IMR-90 (cell line): ENCODE data around the gene DENND1B. TPM values are rescaled to one million over a fixed set of nuclear protein-coding genes. Genes with fewer than 3 reads are reported as not detected.

Experiments used
- ATAC-seq: fragments of 200-7000 bp; cut with Tn5 transposase; 2 replicates; pipeline ENCODE4 v1.9.1; 2020; ENCODE audit warnings: low read depth, mild to moderate bottlenecking, moderate library complexity
- BruUV-seq: library from RNA; stranded (reverse); fragments of 400-500 nt; replicated peaks from 2 replicates; lab custom pipeline; 2021; lab: Mats Ljungman, UMichigan
- CTCF ChIA-PET: fragments of 300-600 bp; formaldehyde crosslinking; extraction: SDS; loops from one replicate; lab custom pipeline; 2021; ENCODE audit warnings: antibody characterized with exemption; lab: Yijun Ruan, JAX
- POLR2A ChIA-PET: fragments of 300-600 bp; sonication (Branson Sonifier 250); formaldehyde crosslinking; loops from one replicate; lab custom pipeline; 2022; ENCODE audit warnings: antibody characterized with exemption; ENCODE audit not compliant: unreplicated experiment; lab: Charles Lee
- DNase-seq: peaks from one replicate; pipeline ENCODE4 v3.0.0; 2013
- H2AFZ ChIP-seq: replicated peaks from 2 replicates; pipeline ENCODE3; 2013; ENCODE audit warnings: low read length, mild to moderate bottlenecking; ENCODE audit not compliant: poor library complexity
- H2AK5ac ChIP-seq: 2 replicates; pipeline ENCODE4 v1.6.1; 2013; ENCODE audit warnings: low read depth, low read length, inconsistent platforms
- H2AK9ac ChIP-seq: replicated peaks from 2 replicates; pipeline ENCODE3; 2013; ENCODE audit warnings: mild to moderate bottlenecking, low read depth, low read length, moderate library complexity; ENCODE audit not compliant: poor library complexity
- H2BK120ac ChIP-seq: 2 replicates; pipeline ENCODE4 v1.6.1; 2013; ENCODE audit warnings: low read depth, low read length, inconsistent platforms
- H2BK15ac ChIP-seq: 3 replicates; pipeline ENCODE4 v1.6.1; 2013; ENCODE audit warnings: low read depth, low read length, inconsistent platforms
- H2BK20ac ChIP-seq: 2 replicates; pipeline ENCODE4 v1.6.1; 2013; ENCODE audit warnings: low read depth, mild to moderate bottlenecking, inconsistent platforms, low read length, moderate library complexity
- H2BK5ac ChIP-seq: 2 replicates; pipeline ENCODE4 v1.6.1; 2013; ENCODE audit warnings: mild to moderate bottlenecking, low read depth, low read length, inconsistent platforms; ENCODE audit not compliant: poor library complexity, severe bottlenecking
- H3K14ac ChIP-seq: replicated peaks from 2 replicates; pipeline ENCODE4 v1.6.1; 2013; ENCODE audit warnings: low read depth, low read length, inconsistent platforms
- H3K18ac ChIP-seq: 2 replicates; pipeline ENCODE4 v1.6.1; 2013; ENCODE audit warnings: low read depth, low read length, control low read depth
- H3K23ac ChIP-seq: 2 replicates; pipeline ENCODE4 v1.6.1; 2013; ENCODE audit warnings: low read depth, low read length, inconsistent platforms
- H3K27ac ChIP-seq: 2 replicates; pipeline ENCODE4 v1.5.1; 2013; ENCODE audit warnings: mild to moderate bottlenecking, control low read depth, low read length; ENCODE audit not compliant: insufficient read depth
- H3K27me3 ChIP-seq: 2 replicates; pipeline ENCODE4 v1.6.1; 2013; ENCODE audit warnings: low read length; ENCODE audit not compliant: control insufficient read depth, insufficient read depth
- H3K36me3 ChIP-seq: 2 replicates; pipeline ENCODE4 v1.6.1; 2013; ENCODE audit warnings: low read length, mixed read lengths; ENCODE audit not compliant: control insufficient read depth, insufficient read depth
- H3K4ac ChIP-seq: 2 replicates; pipeline ENCODE4 v1.6.1; 2013; ENCODE audit warnings: low read depth, low read length, inconsistent platforms
- H3K4me1 ChIP-seq: 2 replicates; pipeline ENCODE4 v1.6.1; 2013; ENCODE audit warnings: low read length, mixed read lengths; ENCODE audit not compliant: control insufficient read depth, insufficient read depth
- H3K4me2 ChIP-seq: 2 replicates; pipeline ENCODE4 v1.6.1; 2013; ENCODE audit warnings: low read depth, mild to moderate bottlenecking, control low read depth, low read length, moderate library complexity
- H3K4me3 ChIP-seq: 2 replicates; pipeline ENCODE4 v1.5.1; 2013; ENCODE audit warnings: low read depth, mild to moderate bottlenecking, control low read depth, low read length, moderate library complexity; ENCODE audit not compliant: insufficient read depth
- H3K56ac ChIP-seq: 2 replicates; pipeline ENCODE4 v1.6.1; 2013; ENCODE audit warnings: low read length, inconsistent platforms; ENCODE audit not compliant: insufficient read depth; ENCODE audit errors: extremely low read depth
- H3K79me1 ChIP-seq, 2 experiments: 2 replicates each; pipeline ENCODE4 v1.6.1; 2013; ENCODE audit warnings: low read length in 2 of 2, inconsistent platforms in 1 of 2, low read depth in 1 of 2
- H3K9ac ChIP-seq: 2 replicates; pipeline ENCODE4 v1.6.1; 2013; ENCODE audit warnings: low read depth, low read length, control low read depth
- H3K9me1 ChIP-seq: 2 replicates; pipeline ENCODE4 v1.6.1; 2013; ENCODE audit warnings: low read length, inconsistent platforms; ENCODE audit not compliant: insufficient read depth
- H3K9me3 ChIP-seq: 2 replicates; pipeline ENCODE4 v1.6.1; 2013; ENCODE audit warnings: low read length; ENCODE audit not compliant: control insufficient read depth, insufficient read depth
- H4K20me1 ChIP-seq: 2 replicates; pipeline ENCODE4 v1.6.1; 2013; ENCODE audit warnings: low read length, inconsistent platforms; ENCODE audit not compliant: insufficient read depth
- H4K5ac ChIP-seq: 2 replicates; pipeline ENCODE4 v1.6.1; 2013; ENCODE audit warnings: mild to moderate bottlenecking, low read depth, low read length, control low read depth
- H4K8ac ChIP-seq, 2 experiments: 2 replicates each; pipeline ENCODE4 v1.6.1; 2013; ENCODE audit warnings: low read depth in 2 of 2, low read length in 2 of 2, control low read depth in 1 of 2, inconsistent platforms in 1 of 2
- H4K91ac ChIP-seq: 2 replicates; pipeline ENCODE4 v1.6.1; 2013; ENCODE audit warnings: low read depth, low read length, inconsistent platforms; ENCODE audit not compliant: insufficient read depth
- BHLHE40 ChIP-seq: fragments of 150-350 bp; IDR thresholded peaks from 2 replicates; pipeline ENCODE4 v1.6.1; 2016; ENCODE audit warnings: mild to moderate bottlenecking, low read depth, low read length
- MAFK ChIP-seq: IDR thresholded peaks from 2 replicates; pipeline ENCODE4 v1.6.1; 2012; ENCODE audit warnings: low read depth, low read length, improper control_type of control experiment
- MAZ ChIP-seq: IDR thresholded peaks from 2 replicates; pipeline ENCODE4 v1.6.1; 2012; ENCODE audit warnings: low read depth, mild to moderate bottlenecking, low read length, improper control_type of control experiment, moderate library complexity, borderline replicate concordance
- MXI1 ChIP-seq: IDR thresholded peaks from 2 replicates; pipeline ENCODE4 v1.6.1; 2012; ENCODE audit warnings: low read depth, mild to moderate bottlenecking, low read length, moderate library complexity, borderline replicate concordance
- NFE2L2 ChIP-seq: fragments of 150-350 bp; IDR thresholded peaks from 2 replicates; pipeline ENCODE4 v1.6.1; 2016; ENCODE audit warnings: low read depth, mild to moderate bottlenecking, low read length
- RAD21 ChIP-seq: IDR thresholded peaks from 2 replicates; pipeline ENCODE4 v1.6.1; 2012; ENCODE audit warnings: low read length, improper control_type of control experiment
- dilution Hi-C: fragments of 300-500 bp; cut with HindIII; formaldehyde crosslinking; loops from one replicate; pipeline ENCODE4 v1.14.3; 2018; ENCODE audit warnings: low sequenced_read_pairs; ENCODE audit not compliant: unreplicated experiment
- in situ Hi-C: fragments of 300-500 bp; cut with MboI; formaldehyde crosslinking; loops from 3 replicates; pipeline ENCODE4 v1.14.3; 2019; ENCODE audit warnings: low sequenced_read_pairs, inconsistent platforms, mixed read lengths
- intact Hi-C: fragments of 100-400 bp; cut with micrococcal nuclease; formaldehyde crosslinking; loops from 2 replicates; pipeline ENCODE4 v1.10.0; 2022
- polyA plus RNA-seq, 3 experiments: library from polyadenylated mRNA; depleted of rRNA; stranded (reverse); fragments of >200 nt; gene quantifications; 2 replicates each; pipeline ENCODE4 v1.2.3, GENCODE V29; 2012; ENCODE audit warnings: low replicate concordance in 1 of 3
- total RNA-seq: library from RNA; depleted of rRNA; stranded (reverse); fragments of >200 nt; gene quantifications from 2 replicates; pipeline ENCODE4 v1.2.3, GENCODE V29; 2012
- TF ChIP-seq, protein P1 (sequence below): fragments of 150-350 bp; IDR thresholded peaks from 2 replicates; pipeline ENCODE4 v1.6.1; 2016; ENCODE audit warnings: low read depth, mild to moderate bottlenecking, low read length, moderate library complexity, borderline replicate concordance

The DENND1B gene
- total and polyA plus RNA-seq, 2 of the 4 experiments (the other 2 are of a cell fraction): 4.0 to 24.2 TPM

- Histone ChIP-seq H3K4me2 (no peak overlapping the region), H2AFZ (no peak overlapping the region), H3K4ac (no peak overlapping the region), H3K9ac (no peak overlapping the region), H3K79me1 (0 out of 4 replicates have a peak, but pooled peaks cover 0 to 3% of the 10 kb centered on the region in 2 experiments), H3K4me1 (no peaks in the 10 kb centered on the region), H2BK120ac (no peak overlapping the region), H3K18ac (no peak overlapping the region), H2BK20ac (no peak overlapping the region), H3K27me3 (no peaks in the 10 kb centered on the region), H4K20me1 (no peaks in the 10 kb centered on the region), H4K8ac (no peak overlapping the region), H4K5ac (no peak overlapping the region), H3K9me3 (no peaks in the 10 kb centered on the region), H3K14ac (no peak overlapping the region), H3K23ac (no peak overlapping the region), H2BK15ac (no peak overlapping the region), H3K9me1 (peaks cover 3% of the 10 kb centered on the region), H2BK5ac (no peak overlapping the region), H3K56ac (no peak overlapping the region), H3K36me3 (peaks cover 2% of the 10 kb centered on the region), H4K91ac (no peak overlapping the region), H2AK9ac (no peak overlapping the region), H3K4me3 (no peak overlapping the region), H2AK5ac (no peak overlapping the region), H3K27ac (no peak overlapping the region)
- TF ChIP-seq, protein P1, sequence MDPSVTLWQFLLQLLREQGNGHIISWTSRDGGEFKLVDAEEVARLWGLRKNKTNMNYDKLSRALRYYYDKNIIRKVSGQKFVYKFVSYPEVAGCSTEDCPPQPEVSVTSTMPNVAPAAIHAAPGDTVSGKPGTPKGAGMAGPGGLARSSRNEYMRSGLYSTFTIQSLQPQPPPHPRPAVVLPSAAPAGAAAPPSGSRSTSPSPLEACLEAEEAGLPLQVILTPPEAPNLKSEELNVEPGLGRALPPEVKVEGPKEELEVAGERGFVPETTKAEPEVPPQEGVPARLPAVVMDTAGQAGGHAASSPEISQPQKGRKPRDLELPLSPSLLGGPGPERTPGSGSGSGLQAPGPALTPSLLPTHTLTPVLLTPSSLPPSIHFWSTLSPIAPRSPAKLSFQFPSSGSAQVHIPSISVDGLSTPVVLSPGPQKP: no peak
- TF ChIP-seq BHLHE40: no peak
- TF ChIP-seq MXI1: no peak
- TF ChIP-seq RAD21: no peak
- TF ChIP-seq MAZ: no peak
- TF ChIP-seq MAFK: no peak
- no peak for TF ChIP-seq NFE2L2
- in situ Hi-C loops: no loop called here
- dilution Hi-C loops: no loop called here
- ATAC-seq (no peak), DNase-seq (no peak)
- ChIA-PET POLR2A (no interaction called here), CTCF (no interaction called here)
- no TSS peak for BruUV-seq
- intact Hi-C loops: no loop called here
Measured at GRCh38 chr1:197632005-197632404, 143.3 kb downstream of the DENND1B start.
